HepG2 (cell line): ENCODE measurements around the gene SEMA5B. TPM values are rescaled to one million over a fixed set of nuclear protein-coding genes. Genes with fewer than 3 reads are reported as not detected.

Experiments
- ATAC-seq: fragments of 200-7000 bp; cut with Tn5 transposase; 3 replicates; pipeline ENCODE4 v1.9.1; 2020; ENCODE audit warnings: mild to moderate bottlenecking, moderate library complexity
- BruUV-seq: library from RNA; stranded (reverse); fragments of 400-500 nt; replicated peaks from 2 replicates; lab custom pipeline; 2021; lab: Mats Ljungman, UMichigan
- CTCF ChIA-PET: fragments of 300-600 bp; formaldehyde crosslinking; extraction: SDS; loops from one replicate; lab custom pipeline; 2021; ENCODE audit warnings: low total read pairs, inconsistent platforms, low intra/inter-chr PET ratio; lab: Yijun Ruan, JAX
- POLR2A ChIA-PET: fragments of 350-600 bp; sonication (Branson Sonifier 250); formaldehyde crosslinking; loops from one replicate; lab custom pipeline; 2020; ENCODE audit warnings: antibody characterized with exemption, inconsistent platforms; lab: Yijun Ruan, JAX
- DNase-seq: peaks from one replicate; pipeline ENCODE4 v3.0.0-alpha.2; 2015; ENCODE audit warnings: low spot score
- FAIRE-seq: peaks from 3 replicates; lab custom pipeline; 2011; peaks lifted over from hg19 to GRCh38; lab: Jason Lieb, UNC
- H2AFZ ChIP-seq: one replicate; pipeline ENCODE4 v1.6.1; 2011; ENCODE audit warnings: low read length, inconsistent platforms
- H3K27ac ChIP-seq: fragments of 300-600 bp; 3 replicates; pipeline ENCODE4 v1.8.0; 2011; ENCODE audit warnings: mixed run types, mild to moderate bottlenecking, mixed read lengths, low read length, inconsistent platforms; ENCODE audit not compliant: insufficient read depth; ENCODE audit errors: extremely low read length
- H3K27me3 ChIP-seq, 2 experiments: fragments of 200-600 bp in 1 of 2; 2 replicates in 1 of 2; 3 replicates in 1 of 2; pipeline versions ENCODE4 v1.6.0 to v1.8.0; 2011; ENCODE audit warnings: low read length in 2 of 2, mild to moderate bottlenecking in 2 of 2, moderate library complexity in 2 of 2, inconsistent platforms in 1 of 2; ENCODE audit not compliant: insufficient read depth in 2 of 2, control insufficient read depth in 1 of 2
- H3K36me3 ChIP-seq, 2 experiments: fragments of 200-600 bp in 1 of 2; replicated peaks in 1 of 2; 2 replicates in 1 of 2; 3 replicates in 1 of 2; pipeline versions ENCODE4 v1.5.1 to v1.8.0; 2011; ENCODE audit warnings: low read length in 2 of 2, inconsistent platforms in 1 of 2; ENCODE audit not compliant: insufficient read depth in 2 of 2, control insufficient read depth in 1 of 2
- H3K4me1 ChIP-seq: 2 replicates; pipeline ENCODE4 v1.5.1; 2012; ENCODE audit warnings: low read length, inconsistent platforms; ENCODE audit not compliant: insufficient read depth
- H3K4me2 ChIP-seq: 2 replicates; pipeline ENCODE4 v1.6.0; 2011; ENCODE audit warnings: low read depth, low read length, inconsistent platforms
- H3K4me3 ChIP-seq, 3 experiments: fragments of 200-600 bp in 1 of 3; sonication (generic), shearing (Covaris generic) in 1 of 3; replicated peaks in 1 of 3; 2 replicates each; pipeline ENCODE4 v1.5.1; 2011 to 2016; ENCODE audit warnings: low read length in 3 of 3, inconsistent platforms in 2 of 3, low read depth in 2 of 3, mild to moderate bottlenecking in 2 of 3, control low read depth in 1 of 3, mixed read lengths in 1 of 3; ENCODE audit not compliant: insufficient read depth in 1 of 3
- H3K79me2 ChIP-seq: one replicate; pipeline ENCODE4 v1.6.1; 2011; ENCODE audit warnings: low read length, inconsistent platforms; ENCODE audit not compliant: insufficient read depth
- H3K9ac ChIP-seq: 2 replicates; pipeline ENCODE4 v1.6.0; 2011; ENCODE audit warnings: mild to moderate bottlenecking, low read depth, low read length, inconsistent platforms; ENCODE audit not compliant: insufficient read depth
- H3K9me3 ChIP-seq: 2 replicates; pipeline ENCODE4 v1.5.1; 2012; ENCODE audit warnings: mild to moderate bottlenecking, low read length
- H4K20me1 ChIP-seq: 2 replicates; pipeline ENCODE4 v1.6.0; 2011; ENCODE audit warnings: inconsistent platforms, mild to moderate bottlenecking, low read length, moderate library complexity; ENCODE audit not compliant: insufficient read depth
- ARHGAP35 ChIP-seq: sonication (generic); formaldehyde crosslinking; IDR thresholded peaks from 2 replicates; pipeline ENCODE4 v1.9.0; 2022; ENCODE audit warnings: mild to moderate bottlenecking, inconsistent platforms, moderate library complexity, missing genetic modification reagents, borderline replicate concordance
- EZH2 ChIP-seq: conservative IDR thresholded peaks from 2 replicates; pipeline ENCODE4 v1.6.1; 2012; ENCODE audit warnings: mild to moderate bottlenecking, low read depth, low read length, moderate library complexity
- MIXL1 ChIP-seq: IDR thresholded peaks from 2 replicates; pipeline ENCODE4 v1.6.1; 2016
- SMAD1 ChIP-seq: sonication (generic); formaldehyde crosslinking; IDR thresholded peaks from 2 replicates; pipeline ENCODE4 v1.4.0; 2020; ENCODE audit warnings: missing genetic modification reagents, low read depth, mild to moderate bottlenecking, borderline replicate concordance
- ZBTB7B ChIP-seq: sonication (generic); formaldehyde crosslinking; IDR thresholded peaks from 2 replicates; pipeline ENCODE4 v1.4.0; 2020; ENCODE audit warnings: missing genetic modification reagents
- ZKSCAN1 ChIP-seq: fragments of 150-350 bp; IDR thresholded peaks from 2 replicates; pipeline ENCODE4 v1.6.1; 2014; ENCODE audit warnings: low read length
- ZNF160 ChIP-seq: sonication (generic); formaldehyde crosslinking; IDR thresholded peaks from 2 replicates; pipeline ENCODE4 v1.8.0; 2022; ENCODE audit warnings: mild to moderate bottlenecking, inconsistent platforms, missing genetic modification reagents
- ZNF558 ChIP-seq: sonication (generic); formaldehyde crosslinking; IDR thresholded peaks from 2 replicates; pipeline ENCODE4 v1.9.0; 2022; ENCODE audit warnings: mild to moderate bottlenecking, missing genetic modification reagents, borderline replicate concordance
- ZNF629 ChIP-seq: sonication (generic); formaldehyde crosslinking; conservative IDR thresholded peaks from 2 replicates; pipeline ENCODE4 v1.5.0; 2020; ENCODE audit warnings: missing genetic modification reagents
- ZNF891 ChIP-seq: sonication (generic); formaldehyde crosslinking; IDR thresholded peaks from 2 replicates; pipeline ENCODE4 v1.5.0; 2020; ENCODE audit warnings: mild to moderate bottlenecking, missing genetic modification reagents
- WGBS: methylation state at CpG from one replicate; pipeline ENCODE4 v1.1.6; 2017; ENCODE audit warnings: low lambda C conversion rate; 5-methylcytosine and 5-hydroxymethylcytosine counted together
- in situ Hi-C: cut with HindIII; loops from 2 replicates; pipeline ENCODE4 v1.10.0; 2017; ENCODE audit warnings: low pct_unique_long_range_greater_than_20kb; ENCODE audit not compliant: extremely low pct_ligation_motif_present
- intact Hi-C: fragments of 100-400 bp; cut with micrococcal nuclease; formaldehyde crosslinking; loops from one replicate; pipeline ENCODE4 v1.10.0; 2022; ENCODE audit not compliant: unreplicated experiment
- polyA plus RNA-seq, 8 experiments: library from polyadenylated mRNA; depleted of rRNA in 3 of 8; stranded (reverse) in 7 of 8; unstranded in 1 of 8; fragments of >200 nt; fragmentation: Illumina TruSeq in 4 of 8; extraction: Trizol in 4 of 8; gene quantifications; 2 replicates each; pipeline versions ENCODE4 v1.2.1 to v1.2.3, GENCODE V29; 2011 to 2016; ENCODE audit warnings: low read depth in 4 of 8, missing spikeins in 1 of 8, mixed read lengths in 1 of 8; ENCODE audit not compliant: insufficient read depth in 1 of 8
- total RNA-seq, 5 experiments: library from RNA; depleted of rRNA; stranded (reverse); fragments of >200 nt; fragmentation: Illumina TruSeq; extraction: Trizol; gene quantifications; 2 replicates each; pipeline ENCODE4 v1.2.3, GENCODE V29; 2016; ENCODE audit warnings: low read depth in 1 of 5
- TF ChIP-seq, protein P1 (sequence below): sonication (generic); formaldehyde crosslinking; IDR thresholded peaks from 2 replicates; pipeline ENCODE4 v1.8.1; 2023; ENCODE audit warnings: mild to moderate bottlenecking, moderate library complexity, missing genetic modification reagents
- TF ChIP-seq, protein P2 (sequence below): sonication (generic); formaldehyde crosslinking; IDR thresholded peaks from 2 replicates; pipeline ENCODE4 v1.4.0; 2020; ENCODE audit warnings: missing genetic modification reagents
- TF ChIP-seq, protein P3 (sequence below): sonication (generic); formaldehyde crosslinking; IDR thresholded peaks from 2 replicates; pipeline ENCODE4 v1.4.0; 2020; ENCODE audit warnings: missing genetic modification reagents, low read depth, mild to moderate bottlenecking, borderline replicate concordance
- TF ChIP-seq, protein P4 (sequence below): sonication (generic); formaldehyde crosslinking; IDR thresholded peaks from 2 replicates; pipeline ENCODE4 v1.5.0; 2020; ENCODE audit warnings: mild to moderate bottlenecking, missing genetic modification reagents

Gene SEMA5B
- total and polyA plus RNA-seq, 2 of the 13 experiments (the other 11 are each of a cell fraction or from before 2014, with no cell fraction given): not detected

DNA sequence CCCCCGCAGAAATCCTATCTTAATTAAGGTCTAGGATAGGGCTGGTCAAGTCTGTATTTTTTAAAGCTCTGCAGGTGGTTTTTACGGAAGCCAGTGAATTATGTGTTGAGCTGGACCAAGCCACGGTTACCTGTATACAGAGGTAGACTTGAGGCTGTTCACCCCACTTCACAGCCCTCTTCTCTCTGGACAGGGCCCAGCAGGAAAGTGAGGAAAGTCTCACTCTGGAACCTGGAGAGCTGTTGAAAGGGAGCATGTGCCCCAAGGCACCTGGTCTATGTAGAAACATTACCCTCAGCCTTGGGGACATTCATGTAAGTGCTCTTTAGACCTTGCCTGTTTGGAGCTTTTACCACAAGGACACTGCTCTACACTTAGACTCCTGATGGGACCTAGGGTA is 6.9 kb downstream of the SEMA5B start (continued):
- TF ChIP-seq, protein P1, sequence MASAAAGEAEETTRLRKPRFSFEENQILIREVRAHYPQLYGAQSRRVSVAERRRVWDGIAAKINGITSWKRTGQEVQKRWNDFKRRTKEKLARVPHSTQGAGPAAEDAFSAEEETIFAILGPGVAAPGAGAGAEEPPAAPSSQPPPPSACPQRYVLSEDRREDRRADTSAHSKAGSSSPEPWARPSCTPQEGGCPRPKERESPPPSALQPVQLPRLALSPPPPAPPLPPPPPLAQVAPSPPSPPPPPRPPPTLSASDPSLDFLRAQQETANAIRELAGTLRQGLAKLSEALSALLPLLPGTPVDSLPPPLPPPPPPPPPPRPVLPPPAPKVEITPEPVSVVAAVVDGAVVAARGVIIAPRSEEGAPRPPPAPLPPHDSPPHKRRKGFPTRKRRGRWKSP (CRISPR knock-in tag): no peak
- TF ChIP-seq EZH2: no peak

DNA sequence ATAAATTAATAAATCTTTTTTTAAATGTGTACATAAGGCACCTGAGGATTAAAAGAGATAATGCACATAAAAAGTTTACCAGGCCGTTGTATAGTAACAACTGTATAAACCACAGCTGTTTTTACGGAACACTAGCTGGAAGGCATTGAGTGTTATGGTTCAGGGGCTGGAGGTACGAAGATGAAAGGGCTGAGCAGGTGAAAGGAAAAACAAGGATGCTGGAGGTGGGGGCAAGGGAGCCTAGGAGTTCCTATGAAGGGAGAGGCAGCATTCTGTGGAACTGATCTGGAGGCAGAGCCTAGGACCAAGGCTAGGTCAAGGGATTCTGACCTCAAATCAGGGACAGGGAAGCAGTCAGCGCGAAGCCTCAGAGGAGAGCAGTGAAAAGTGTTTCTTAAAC is 8.0 kb downstream of the SEMA5B start:
- DNase-seq (no peak), ATAC-seq (no peak), FAIRE-seq (no peak)
- 39% methylated on average over 5 of the region's 5 CpGs for WGBS
- Histone ChIP-seq H3K4me2 (no peak overlapping the region), H3K27ac (no peak overlapping the region), H3K9ac (no peak overlapping the region), H3K27me3 (peaks cover 5 to 70% of the 10 kb centered on the region in 2 experiments), H3K79me2 (no peaks in the 10 kb centered on the region), H3K4me1 (no peaks in the 10 kb centered on the region), H4K20me1 (no peaks in the 10 kb centered on the region), H3K4me3 (no peak overlapping the region), H3K9me3 (no peaks in the 10 kb centered on the region), H3K36me3 (no peaks in the 10 kb centered on the region), H2AFZ (no peak overlapping the region)
- intact Hi-C loops (no loop called here), in situ Hi-C loops (no loop called here)
- BruUV-seq: no TSS peak
- ChIA-PET POLR2A (no interaction called here), CTCF (no interaction called here)
- TF ChIP-seq ZNF891 (CRISPR knock-in tag) (no peak), ZNF629 (CRISPR knock-in tag) (no peak), SMAD1 (CRISPR knock-in tag) (no peak), ZKSCAN1 (no peak), ARHGAP35 (no peak), MIXL1 (CRISPR knock-in tag) (no peak), ZNF558 (no peak), ZNF160 (CRISPR knock-in tag) (no peak), ZBTB7B (CRISPR knock-in tag) (no peak)
- TF ChIP-seq, protein P2, sequence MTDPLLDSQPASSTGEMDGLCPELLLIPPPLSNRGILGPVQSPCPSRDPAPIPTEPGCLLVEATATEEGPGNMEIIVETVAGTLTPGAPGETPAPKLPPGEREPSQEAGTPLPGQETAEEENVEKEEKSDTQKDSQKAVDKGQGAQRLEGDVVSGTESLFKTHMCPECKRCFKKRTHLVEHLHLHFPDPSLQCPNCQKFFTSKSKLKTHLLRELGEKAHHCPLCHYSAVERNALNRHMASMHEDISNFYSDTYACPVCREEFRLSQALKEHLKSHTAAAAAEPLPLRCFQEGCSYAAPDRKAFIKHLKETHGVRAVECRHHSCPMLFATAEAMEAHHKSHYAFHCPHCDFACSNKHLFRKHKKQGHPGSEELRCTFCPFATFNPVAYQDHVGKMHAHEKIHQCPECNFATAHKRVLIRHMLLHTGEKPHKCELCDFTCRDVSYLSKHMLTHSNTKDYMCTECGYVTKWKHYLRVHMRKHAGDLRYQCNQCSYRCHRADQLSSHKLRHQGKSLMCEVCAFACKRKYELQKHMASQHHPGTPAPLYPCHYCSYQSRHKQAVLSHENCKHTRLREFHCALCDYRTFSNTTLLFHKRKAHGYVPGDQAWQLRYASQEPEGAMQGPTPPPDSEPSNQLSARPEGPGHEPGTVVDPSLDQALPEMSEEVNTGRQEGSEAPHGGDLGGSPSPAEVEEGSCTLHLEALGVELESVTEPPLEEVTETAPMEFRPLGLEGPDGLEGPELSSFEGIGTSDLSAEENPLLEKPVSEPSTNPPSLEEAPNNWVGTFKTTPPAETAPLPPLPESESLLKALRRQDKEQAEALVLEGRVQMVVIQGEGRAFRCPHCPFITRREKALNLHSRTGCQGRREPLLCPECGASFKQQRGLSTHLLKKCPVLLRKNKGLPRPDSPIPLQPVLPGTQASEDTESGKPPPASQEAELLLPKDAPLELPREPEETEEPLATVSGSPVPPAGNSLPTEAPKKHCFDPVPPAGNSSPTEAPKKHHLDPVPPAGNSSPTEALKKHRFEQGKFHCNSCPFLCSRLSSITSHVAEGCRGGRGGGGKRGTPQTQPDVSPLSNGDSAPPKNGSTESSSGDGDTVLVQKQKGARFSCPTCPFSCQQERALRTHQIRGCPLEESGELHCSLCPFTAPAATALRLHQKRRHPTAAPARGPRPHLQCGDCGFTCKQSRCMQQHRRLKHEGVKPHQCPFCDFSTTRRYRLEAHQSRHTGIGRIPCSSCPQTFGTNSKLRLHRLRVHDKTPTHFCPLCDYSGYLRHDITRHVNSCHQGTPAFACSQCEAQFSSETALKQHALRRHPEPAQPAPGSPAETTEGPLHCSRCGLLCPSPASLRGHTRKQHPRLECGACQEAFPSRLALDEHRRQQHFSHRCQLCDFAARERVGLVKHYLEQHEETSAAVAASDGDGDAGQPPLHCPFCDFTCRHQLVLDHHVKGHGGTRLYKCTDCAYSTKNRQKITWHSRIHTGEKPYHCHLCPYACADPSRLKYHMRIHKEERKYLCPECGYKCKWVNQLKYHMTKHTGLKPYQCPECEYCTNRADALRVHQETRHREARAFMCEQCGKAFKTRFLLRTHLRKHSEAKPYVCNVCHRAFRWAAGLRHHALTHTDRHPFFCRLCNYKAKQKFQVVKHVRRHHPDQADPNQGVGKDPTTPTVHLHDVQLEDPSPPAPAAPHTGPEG: no peak
- TF ChIP-seq, protein P3, sequence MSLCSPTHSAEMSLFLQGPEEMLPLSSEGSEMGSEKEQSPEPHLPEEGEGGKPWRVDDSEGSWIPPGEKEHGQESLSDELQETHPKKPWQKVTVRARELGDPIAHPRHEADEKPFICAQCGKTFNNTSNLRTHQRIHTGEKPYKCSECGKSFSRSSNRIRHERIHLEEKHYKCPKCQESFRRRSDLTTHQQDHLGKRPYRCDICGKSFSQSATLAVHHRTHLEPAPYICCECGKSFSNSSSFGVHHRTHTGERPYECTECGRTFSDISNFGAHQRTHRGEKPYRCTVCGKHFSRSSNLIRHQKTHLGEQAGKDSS (CRISPR knock-in tag): no peak
- TF ChIP-seq, protein P4, sequence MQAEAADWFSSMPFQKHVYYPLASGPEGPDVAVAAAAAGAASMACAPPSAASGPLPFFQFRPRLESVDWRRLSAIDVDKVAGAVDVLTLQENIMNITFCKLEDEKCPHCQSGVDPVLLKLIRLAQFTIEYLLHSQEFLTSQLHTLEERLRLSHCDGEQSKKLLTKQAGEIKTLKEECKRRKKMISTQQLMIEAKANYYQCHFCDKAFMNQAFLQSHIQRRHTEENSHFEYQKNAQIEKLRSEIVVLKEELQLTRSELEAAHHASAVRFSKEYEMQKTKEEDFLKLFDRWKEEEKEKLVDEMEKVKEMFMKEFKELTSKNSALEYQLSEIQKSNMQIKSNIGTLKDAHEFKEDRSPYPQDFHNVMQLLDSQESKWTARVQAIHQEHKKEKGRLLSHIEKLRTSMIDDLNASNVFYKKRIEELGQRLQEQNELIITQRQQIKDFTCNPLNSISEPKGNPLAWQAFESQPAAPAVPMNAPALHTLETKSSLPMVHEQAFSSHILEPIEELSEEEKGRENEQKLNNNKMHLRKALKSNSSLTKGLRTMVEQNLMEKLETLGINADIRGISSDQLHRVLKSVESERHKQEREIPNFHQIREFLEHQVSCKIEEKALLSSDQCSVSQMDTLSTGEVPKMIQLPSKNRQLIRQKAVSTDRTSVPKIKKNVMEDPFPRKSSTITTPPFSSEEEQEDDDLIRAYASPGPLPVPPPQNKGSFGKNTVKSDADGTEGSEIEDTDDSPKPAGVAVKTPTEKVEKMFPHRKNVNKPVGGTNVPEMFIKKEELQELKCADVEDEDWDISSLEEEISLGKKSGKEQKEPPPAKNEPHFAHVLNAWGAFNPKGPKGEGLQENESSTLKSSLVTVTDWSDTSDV (CRISPR knock-in tag): no peak
